ENCODE measurements around the gene FNBP1.
"Not testable (repeated sequence)": the region's sequence is repeated elsewhere in the genome, so short reads cannot be mapped to it uniquely, and the experiment has no call there.

FNBP1 gene

DNA sequence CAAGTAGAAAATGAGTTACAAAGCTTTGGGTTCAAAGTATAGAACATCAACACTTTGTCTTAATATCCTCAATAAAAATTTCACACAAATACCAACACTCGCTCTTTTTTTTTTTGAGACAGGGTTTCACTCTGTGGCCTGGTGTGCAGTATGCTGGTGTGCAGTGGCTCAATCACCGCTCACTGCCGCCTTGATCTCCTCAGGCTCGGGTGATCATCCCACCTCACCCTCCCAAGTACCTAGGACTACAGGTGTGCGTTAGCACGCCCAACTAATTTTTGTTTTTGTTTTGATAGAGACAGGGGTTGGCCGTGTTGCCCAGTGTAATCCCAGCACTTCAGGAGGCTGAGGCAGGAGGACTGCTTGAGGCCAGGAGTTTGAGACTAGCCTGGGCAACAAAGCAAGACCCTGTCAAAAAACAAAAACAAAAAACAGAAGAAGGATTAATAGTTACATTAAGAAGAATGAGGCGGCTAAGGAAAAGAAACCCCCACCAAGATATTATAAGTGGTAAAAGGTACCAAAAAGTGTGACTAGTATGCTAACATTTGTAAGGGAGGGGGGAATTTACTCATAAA, 20.3 kb downstream of the FNBP1 start:
- no peak for DNase-seq

DNA sequence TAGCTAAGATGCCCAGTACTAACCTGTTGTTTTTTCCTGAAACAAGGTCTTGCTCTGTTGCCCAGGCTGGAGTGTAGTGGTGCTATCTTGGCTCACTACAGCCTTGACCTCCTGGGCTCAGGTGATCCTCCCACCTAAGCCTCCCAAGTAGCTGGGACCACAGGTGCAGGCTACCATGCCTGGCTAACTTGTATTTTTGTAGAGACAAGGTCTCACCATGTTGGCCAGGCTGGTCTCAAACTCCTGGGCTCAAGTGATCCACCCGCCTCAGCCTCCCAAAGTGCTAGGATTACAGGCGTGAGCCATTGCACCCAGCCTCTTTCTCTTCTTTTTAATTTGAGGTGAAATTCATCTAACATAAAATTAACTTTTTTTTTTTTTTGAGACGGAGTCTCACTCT, 21.1 kb downstream of the FNBP1 start:
- DNase-seq: not testable (repeated sequence)

DNA sequence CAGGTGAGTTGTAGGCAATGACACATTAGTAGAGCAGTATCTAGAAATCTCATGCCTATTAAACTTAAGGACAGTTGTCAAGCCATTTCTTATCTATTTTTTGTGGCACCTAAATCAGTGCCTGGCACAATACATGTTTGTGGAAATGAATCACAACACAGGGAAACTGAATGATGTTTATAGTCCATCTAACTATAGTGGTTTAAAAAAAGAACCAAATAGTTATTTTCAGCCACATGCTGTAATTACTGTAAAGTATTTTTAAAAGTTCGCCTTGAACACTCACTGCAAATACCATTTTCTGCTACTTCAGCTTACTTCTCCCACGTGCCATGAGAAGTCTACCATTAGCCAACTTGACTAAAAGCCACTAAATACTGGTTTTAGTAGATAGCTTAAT, 21.9 kb downstream of the FNBP1 start:
- no peak for DNase-seq

DNA sequence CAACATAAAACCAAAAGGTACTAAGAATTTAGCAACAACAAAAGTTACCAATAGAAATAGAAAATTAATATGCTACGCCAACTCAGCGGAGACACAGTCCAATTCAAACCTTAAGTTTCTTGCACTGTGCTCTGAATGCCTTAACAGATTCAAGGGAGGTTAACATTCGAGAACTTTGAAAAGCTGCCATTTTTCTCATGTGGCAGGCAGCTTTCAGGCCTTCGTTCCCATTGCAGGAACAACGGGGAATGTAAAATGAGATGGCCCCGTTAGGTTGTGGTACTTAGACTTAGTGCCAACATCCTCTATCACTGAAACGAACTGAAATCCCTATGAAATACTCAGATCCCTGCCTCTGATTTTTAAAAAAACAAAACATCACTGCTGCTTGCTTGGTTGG, 22.4 kb downstream of the FNBP1 start:
- peak in 9 of 58 donors; percentile 11 to 58 (median 19) for DNase-seq

DNA sequence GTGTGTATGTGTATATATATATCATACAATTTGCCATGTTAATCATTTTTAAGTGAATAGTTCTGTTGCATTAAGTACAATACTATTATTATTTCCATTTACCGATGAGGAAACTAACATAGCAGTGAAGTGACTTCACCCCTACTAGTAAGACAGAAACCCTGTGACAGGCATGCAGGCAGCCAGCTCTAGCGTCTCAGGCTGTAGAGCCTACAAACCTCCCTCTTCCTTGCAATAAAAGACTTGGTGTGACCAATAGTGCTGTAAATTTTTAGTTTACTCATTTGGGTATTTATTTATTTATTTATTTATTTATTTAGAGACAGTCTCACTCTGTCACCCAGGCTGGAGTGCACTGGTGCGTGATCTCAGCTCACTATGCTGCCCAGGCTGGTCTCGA, 24.7 kb downstream of the FNBP1 start:
- DNase-seq: no peak

DNA sequence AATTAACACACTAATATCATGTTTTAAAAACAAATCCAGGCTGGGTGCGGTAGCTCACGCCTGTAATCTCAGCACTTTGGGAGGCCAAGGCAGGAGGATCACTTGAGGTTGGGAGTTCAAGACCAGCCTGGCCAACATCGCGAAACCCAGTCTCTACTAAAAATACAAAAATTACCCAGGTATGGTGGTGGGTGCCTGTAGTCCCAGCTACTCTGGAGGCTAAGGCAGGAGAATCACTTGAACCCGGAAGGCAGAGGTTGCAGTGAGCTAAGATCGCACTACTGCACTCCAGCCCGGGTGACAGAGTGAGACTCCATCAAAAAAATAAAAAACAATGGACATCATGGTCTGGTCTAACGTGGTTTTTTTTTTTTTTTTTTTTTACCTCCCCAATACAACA, 25.5 kb downstream of the FNBP1 start:
- not testable (repeated sequence) for DNase-seq

DNA sequence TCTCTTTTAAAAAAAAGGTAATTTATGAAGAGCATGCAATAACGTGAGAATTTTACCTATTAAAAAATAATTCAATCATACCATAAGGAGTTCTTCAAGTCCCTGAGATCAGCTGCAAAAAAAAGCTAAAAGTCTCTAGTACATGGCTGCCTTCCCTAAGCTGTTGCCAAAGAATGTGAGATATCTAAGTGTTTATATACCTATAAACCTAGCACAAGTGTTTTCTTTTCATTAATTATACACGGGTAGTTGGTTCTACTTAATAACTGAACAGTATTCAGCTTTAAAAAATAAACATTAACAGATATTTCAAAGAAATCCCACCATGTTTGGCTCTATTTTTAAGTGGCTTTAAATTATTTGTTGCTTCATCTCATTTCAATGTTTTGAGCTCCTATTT, 25.9 kb downstream of the FNBP1 start:
- no peak for DNase-seq

DNA sequence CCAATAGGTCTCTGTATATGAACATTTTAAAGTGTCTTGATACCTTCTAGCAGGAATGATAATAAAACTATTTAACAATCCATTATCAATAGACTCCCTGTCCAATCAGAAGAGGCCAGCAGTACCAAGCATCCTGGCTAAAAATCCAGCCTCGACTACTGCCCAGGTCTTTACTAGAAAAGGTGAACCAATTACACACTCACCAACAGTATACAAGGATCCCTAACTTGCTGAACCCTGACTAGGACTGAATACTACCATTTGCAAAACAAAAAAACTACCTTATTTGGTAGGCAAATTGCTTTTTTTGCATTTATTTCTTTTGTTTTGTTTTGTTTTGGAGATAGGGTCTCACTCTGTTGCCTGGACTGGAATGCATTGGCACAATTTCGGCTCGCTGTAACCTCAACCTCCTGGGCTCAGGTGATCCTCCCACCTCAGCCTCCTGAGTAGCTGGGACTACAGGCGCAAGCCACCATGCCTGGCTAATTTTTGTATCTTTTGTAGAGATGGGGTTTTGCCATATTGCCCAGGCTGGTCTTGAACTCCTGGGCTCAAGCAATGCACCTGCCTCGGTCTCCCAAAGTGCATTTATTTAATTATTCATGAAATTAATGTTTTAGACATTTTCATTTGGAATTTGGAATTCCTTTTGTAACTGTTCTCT, 27.5 kb downstream of the FNBP1 start:
- DNase-seq: no peak

DNA sequence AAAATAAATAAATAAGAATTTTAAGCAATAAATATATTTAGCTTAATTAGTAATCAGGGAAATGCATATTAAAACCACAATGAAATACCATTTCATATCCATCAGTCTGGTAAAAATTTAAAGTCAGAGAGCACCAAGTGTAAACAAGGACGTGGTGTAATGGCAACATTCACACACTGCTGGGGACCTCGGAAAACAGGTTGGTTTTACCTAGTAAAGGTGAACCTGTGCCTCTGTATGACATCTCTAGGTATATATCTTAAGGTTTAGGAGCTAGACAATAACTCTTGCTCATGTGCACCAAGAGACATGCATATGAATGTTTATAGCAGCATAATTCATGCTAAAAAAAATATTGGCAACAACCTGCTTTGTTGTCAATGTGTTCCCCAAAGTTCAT, 29.7 kb downstream of the FNBP1 start:
- no peak for DNase-seq

DNA sequence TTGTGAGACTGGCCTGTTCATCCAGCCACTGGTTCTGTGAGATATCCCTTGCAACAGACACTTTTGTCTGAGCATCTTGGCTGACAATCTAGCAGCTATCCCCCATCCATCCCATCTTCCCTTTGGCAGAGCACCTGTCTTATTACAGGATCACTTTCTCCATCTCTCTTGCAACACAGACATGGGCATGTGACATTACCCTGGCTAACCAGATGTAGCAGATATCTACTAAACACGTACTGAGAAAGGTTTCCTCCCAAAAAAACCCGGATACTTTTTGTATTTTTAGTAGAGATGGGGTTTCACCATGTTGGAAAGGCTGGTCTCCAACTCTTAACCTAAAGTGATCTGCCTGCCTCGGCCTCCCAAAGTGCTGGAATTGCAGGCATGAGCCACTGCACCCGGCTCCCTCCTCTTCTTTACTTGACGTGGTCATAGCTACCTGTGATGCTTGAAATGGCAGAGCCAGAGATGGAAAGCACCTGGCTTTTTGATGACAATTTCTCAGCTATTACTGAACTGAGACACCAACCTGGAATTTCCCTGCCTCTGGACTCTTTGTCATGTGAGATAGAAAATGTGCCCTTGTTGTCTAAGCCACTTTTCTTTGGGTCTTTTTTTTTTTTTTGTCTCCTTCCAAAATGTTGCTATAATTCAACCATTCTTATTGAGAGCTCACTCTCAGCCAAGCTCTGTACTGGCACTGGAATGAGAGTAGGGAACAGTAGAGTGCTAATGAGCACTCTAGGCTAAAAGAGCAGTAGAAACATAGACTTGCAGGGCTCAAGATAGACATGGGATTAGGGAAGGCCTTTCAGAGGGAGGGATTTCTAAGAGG, 32.6 kb downstream of the FNBP1 start:
- DNase-seq: no peak

DNA sequence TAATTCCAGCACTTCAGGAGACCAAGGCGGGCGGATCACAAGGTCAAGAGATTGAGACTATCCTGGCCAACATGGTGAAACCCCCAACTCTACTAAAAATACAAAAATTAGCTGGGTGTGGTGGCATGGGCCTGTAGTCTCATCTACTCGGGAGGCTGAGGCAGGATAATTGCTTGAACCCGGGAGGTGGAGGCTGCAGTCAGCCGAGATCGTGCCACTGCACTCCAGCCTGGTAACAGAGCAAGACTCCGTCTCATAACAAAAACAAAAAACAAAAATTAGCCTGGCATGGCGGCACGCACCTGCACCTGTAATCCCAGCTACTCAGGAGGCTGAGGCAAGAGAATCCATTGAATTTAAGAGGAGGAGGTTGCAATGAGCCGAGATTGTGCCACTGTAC, 33.4 kb downstream of the FNBP1 start:
- not testable (repeated sequence) for DNase-seq

DNA sequence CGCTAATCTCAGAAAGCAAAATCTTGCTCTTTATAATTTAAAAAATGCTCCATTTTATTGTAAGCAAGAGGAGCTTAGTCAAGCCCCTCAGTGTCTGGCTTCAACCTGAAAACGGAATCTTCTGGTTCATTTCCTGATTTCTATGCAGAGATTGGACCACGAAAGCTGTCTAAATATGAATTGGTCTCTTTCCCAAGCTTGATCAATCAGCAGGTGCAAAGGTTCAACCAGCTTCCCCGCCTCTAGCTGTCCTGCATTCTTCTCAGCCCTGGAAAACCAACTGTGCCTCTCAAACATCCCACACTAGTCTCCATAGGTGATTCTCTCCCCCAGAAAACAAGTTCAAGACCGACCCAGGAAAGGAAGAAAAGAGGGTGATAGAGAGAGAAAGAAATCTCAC, 34.5 kb downstream of the FNBP1 start:
- DNase-seq: no peak

DNA sequence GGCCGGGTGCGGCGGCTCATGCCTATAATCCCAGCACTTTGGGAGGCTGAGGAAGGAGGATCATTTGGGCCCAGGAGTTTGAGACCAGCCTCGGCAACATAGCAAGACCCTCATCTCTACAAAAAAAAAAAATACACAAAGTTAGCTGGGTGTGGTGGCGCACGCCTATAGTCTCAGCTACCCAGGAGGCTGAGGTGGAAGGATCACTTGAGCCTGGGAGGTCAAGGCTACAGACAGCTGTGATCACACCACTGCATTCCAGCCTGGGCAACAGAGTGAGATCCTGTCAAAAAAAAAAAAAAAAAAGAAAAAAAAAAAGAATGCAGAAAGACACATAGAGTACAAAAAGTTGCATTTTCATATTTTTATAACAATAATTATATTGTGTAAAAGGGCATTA, 36.0 kb downstream of the FNBP1 start:
- DNase-seq: not testable (repeated sequence)

DNA sequence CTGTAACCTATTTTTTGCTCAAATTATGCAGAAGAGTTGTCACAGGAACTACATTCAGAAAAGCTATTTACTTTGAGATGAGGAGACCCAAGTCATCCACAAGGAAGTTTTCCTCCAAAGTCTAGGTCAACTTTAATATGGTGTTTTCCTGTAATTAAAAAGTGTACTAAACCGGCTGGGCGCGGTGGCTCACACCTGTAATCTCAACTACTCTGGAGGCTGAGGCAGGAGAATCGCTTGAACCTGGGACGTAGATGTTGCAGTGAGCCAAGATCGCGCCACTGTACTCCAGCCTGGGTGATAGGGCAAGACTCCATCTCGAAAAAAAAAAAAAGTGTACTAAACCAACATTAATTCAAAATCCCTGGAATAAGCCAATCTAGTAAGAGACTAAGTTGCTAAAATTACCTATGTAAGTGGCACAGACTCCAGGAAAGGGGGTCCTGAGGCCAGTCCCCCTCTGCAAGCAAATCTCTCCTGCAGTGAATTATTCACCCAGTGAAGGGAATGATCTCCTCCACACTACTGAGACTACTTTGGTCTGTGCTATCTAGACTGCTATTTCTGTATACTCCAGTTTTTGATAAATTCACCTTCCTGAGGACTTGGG, 38.9 kb downstream of the FNBP1 start:
- no peak for DNase-seq

DNA sequence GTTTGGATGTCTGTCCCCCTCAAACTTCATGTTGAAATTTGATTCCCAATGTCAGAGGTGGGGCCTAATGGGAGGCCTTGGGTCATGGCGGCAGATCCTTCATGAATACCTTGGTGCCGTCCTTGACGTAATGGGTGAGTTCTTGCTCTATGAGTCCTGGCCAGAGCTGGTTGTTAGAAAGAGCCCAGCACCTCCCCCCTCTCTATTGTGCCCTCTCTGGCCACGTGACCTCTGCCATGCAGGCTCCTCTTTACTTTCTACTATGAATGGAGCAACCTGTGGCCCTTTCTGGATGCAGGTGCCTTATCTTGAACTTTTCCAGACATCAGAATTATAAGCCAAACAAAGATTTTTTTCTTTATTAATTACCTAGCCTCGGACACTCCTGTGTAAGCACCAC, 40.7 kb downstream of the FNBP1 start:
- peak in 2 of 58 donors; percentile 13 to 21 for DNase-seq

DNA sequence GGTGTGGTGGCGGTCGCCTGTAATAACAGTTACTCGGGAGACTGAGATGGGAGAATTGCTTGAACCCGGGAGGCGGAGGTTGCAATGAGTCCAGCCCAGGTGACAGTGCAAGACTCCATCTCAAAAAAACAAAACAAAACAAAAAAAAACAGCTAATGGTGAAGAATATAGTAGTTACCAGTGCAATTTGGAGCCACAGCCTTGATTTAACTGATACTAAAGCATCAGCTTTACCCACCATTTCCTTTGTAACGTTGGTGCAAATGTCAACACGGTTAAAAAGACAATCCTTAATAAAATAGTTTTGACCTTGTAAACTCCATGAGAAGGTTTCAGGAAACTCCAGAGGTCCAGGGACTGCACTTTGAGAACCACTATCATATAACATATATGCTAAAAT, 41.8 kb downstream of the FNBP1 start:
- no peak for DNase-seq

DNA sequence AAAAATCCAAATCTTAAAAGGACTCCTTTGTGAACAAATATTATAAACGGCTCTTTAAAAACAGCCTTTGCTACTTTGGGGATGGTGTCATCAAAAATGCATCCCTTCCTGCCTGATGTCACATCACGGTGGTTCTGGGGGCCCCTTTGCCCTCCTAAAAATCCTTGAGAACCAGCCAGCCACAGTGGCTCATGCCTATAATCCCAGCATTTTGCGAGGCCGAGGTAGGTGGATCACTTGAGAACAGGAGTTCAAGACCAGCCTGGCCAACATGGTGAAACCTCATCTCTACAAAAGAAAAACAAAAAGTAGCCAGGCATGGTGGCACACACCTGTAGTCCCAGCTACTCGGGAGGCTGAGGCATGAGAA, 43.9 kb downstream of the FNBP1 start:
- DNase-seq: no peak

DNA sequence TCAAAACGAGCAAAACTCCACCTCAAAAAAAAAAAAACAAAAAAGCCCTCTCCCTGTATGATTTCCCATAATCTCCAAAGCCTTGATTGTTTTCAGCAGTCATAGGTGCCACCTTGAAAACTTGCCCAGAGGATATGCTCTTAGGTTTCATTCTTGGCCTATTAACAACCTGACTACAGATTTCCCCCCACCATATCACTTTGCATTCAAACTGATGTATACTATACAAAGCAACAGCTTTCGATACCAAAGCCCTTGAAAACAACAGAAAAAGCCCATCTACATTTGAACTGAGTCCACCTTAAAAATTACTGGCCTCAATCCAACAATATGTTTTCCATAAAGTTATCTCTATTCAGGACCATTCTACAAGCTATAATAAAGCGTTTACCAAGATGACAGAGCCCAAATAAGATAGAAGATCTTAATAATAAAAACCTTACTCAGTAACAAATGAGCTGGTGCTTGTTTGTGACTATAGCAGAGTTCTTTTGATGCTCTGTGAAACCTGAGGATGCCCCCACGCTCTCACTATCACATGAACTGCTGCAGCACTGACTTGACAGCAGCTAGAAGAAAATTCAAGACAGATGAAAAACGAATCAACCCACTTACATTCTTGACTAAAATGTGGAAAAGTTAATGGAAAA, 44.4 kb downstream of the FNBP1 start:
- no peak for DNase-seq

DNA sequence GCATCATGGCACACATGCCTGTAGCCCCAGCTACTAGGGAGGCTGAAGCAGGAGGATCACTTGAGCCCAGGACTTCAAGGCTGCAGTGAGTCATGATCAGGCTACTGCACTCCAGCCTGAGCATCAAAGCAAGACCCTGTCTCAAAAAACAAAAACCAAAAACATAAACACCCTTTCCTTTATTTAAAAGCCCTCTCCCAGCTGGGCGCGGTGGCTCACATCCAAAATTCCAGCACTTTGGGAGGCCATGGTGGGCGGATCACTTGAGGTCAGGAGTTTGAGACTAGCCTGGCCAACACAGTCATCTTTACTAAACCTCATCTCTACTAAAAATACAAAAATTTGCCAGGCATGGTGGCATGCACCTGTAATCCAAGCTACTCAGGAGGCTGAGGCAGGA, 45.3 kb downstream of the FNBP1 start:
- not testable (repeated sequence) for DNase-seq

DNA sequence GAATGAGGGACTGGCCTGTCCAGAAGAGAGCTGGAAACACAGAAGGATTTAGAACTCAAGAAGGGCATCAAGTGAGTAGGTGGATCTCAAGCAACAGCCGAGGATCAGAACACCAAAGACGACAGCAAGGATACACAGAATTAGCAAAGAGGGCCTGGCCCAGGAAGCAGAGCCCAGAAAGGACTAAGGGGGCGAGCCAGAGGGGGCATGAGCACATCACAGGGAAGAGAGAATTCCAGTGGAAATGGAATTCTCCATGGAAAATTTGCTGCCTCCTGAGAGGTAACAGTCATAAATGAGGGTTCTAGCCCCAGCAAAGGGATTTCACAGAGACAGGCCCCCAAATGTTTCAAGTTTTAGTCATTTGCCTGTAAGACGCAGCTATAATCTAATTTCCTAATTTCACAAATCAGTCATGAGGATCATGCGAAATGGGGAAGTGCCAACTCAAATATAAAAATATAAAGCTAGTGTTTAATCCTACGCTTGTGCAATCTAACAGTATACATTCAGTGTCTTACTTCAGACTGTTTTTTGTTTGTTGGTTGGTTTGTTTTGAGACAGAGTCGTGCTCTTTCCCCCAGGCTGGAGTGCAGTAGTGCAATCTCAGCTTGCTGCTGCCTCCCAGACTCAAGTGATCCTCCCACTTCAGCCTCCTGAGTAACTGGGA, 46.7 kb downstream of the FNBP1 start:
- DNase-seq: no peak

All from anterior cingulate cortex (tissue), 58 donors.